OCI-LY1 (cell line): ENCODE data around the gene CYB5R3.
"Not testable (repeated sequence)": the region's sequence is repeated elsewhere in the genome, so short reads cannot be mapped to it uniquely, and the experiment has no call there.

Experiments
- CTCF ChIP-seq: fragments of 200-600 bp; sonication (generic), shearing (Covaris generic); IDR thresholded peaks from 2 replicates; pipeline ENCODE4 v1.5.1; 2017; ENCODE audit warnings: mild to moderate bottlenecking, antibody characterized with exemption, low read length, moderate library complexity, mixed read lengths
- EZH2 ChIP-seq: fragments of 200-600 bp; sonication (generic), shearing (Covaris generic); IDR thresholded peaks from 2 replicates; pipeline ENCODE4 v1.8.0; 2017; ENCODE audit warnings: borderline replicate concordance, mixed run types, mild to moderate bottlenecking, antibody characterized with exemption, low read length, moderate library complexity, mixed read lengths

GRCh38 chr22:42580040-42580439 lies 69.2 kb downstream of the CYB5R3 start:
- not testable (repeated sequence) for TF ChIP-seq CTCF, EZH2
